ENCODE results near the gene STYXL2.

STYXL2 gene

DNA sequence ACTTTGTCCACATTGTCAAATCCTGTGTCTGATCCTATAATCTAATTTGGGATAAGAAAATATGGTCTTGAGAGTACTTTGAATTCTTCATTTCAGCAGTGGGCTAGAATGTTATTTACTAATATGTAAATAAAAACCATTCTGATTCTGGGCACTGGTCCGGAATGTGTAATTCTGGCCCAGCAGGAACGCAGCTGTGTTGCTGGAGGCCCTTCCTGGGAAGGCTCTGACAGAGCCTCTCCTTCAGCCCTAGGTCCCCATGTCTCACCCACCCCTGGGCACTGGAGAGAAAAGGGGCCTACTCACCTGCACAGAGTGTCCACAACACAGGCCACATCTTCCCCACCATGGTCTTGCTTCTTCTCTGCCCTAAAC lies 3.9 kb upstream of the STYXL2 start:
- Histone ChIP-seq H3K9me3 (ENCODE audit: control insufficient read depth, low read length) (no peaks in the 10 kb centered on the region), H3K36me3 (ENCODE audit: control insufficient read depth, insufficient read depth, low read length) (no peaks in the 10 kb centered on the region), H3K4me3 (ENCODE audit: insufficient read depth, low read depth, low read length, poor library complexity, severe bottlenecking) (peak overlapping the region; percentile 0), H3K27me3 (replicated peaks; ENCODE audit: control insufficient read depth, insufficient read depth, low read length, poor library complexity, severe bottlenecking) (no peaks in the 10 kb centered on the region), H3K4me1 (ENCODE audit: control insufficient read depth, insufficient read depth, low read length, poor library complexity, severe bottlenecking) (peaks cover 13% of the 10 kb centered on the region), H3K27ac (ENCODE audit: insufficient read depth, low read length, poor library complexity, severe bottlenecking) (peak overlapping the region; percentile 50)
- no peak for DNase-seq

DNA sequence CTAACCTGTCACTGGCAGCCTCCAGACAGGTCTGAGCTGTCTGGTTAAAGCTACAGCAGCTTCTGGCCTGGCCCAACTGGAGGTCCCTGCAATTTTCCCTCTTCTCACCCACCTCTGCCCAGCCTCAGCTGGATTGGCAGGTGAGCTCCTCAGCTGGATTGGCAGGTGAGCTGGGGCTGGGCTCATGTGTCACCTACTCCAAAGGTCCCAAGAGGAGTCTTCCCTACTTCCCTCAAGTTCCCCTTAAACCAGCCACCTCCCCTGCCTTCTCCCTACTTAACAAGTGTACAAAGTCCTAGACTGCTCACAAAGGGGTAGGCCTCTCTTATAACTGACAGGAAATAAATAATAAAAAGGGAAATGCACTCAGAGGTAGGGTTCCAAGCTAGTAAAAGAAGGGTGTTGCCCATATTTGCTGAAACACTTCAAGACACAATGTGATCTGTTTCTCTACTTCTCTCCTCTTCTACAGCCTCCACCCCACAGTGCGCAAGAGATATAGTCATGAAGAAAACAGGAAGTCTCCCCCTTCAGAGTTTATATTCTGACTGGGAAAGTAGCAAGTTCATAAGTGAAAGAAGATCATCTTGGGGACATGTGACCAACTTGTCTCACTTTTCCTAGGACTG lies 3.4 kb upstream of the STYXL2 start, which contains the start of gene GPA33:
GPA33 (minus strand) TSS at position 64 of the 629 bp plus-strand sequence. CDS start 90 bp downstream, outside the sequence.
- Histone ChIP-seq H3K27ac (ENCODE audit: insufficient read depth, low read length, poor library complexity, severe bottlenecking) (peak within 1 kb of the TSS; percentile 50), H3K4me1 (ENCODE audit: control insufficient read depth, insufficient read depth, low read length, poor library complexity, severe bottlenecking) (peaks cover 13% of the 10 kb centered on the region), H3K4me3 (ENCODE audit: insufficient read depth, low read depth, low read length, poor library complexity, severe bottlenecking) (peak within 1 kb of the TSS; percentile 0), H3K36me3 (ENCODE audit: control insufficient read depth, insufficient read depth, low read length) (no peaks in the 10 kb centered on the region), H3K27me3 (replicated peaks; ENCODE audit: control insufficient read depth, insufficient read depth, low read length, poor library complexity, severe bottlenecking) (no peaks in the 10 kb centered on the region), H3K9me3 (ENCODE audit: control insufficient read depth, low read length) (no peaks in the 10 kb centered on the region)
- no peak for DNase-seq

DNA sequence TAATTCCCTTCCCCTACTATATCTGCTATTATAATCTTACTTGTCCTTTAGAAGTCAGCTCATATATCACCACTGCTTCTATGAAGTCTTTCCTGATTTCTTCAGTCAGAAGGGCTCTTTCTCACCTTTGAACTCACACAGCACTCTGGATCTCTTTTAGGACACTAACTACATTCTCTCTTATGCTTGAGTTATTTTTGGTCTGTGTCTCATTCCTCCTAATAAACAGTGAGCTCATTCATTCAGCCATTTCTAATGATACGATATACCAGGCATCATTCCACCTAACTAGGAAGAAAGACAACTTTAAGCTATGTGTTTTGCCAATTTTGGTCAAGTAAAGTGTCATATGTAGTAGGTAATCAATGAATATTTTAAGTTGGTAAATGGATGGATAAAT lies 1.2 kb upstream of the STYXL2 start:
- Histone ChIP-seq H3K27ac (ENCODE audit: insufficient read depth, low read length, poor library complexity, severe bottlenecking) (no peak overlapping the region), H3K9me3 (ENCODE audit: control insufficient read depth, low read length) (no peaks in the 10 kb centered on the region), H3K4me3 (ENCODE audit: insufficient read depth, low read depth, low read length, poor library complexity, severe bottlenecking) (no peak overlapping the region), H3K36me3 (ENCODE audit: control insufficient read depth, insufficient read depth, low read length) (no peaks in the 10 kb centered on the region), H3K4me1 (ENCODE audit: control insufficient read depth, insufficient read depth, low read length, poor library complexity, severe bottlenecking) (peaks cover 13% of the 10 kb centered on the region), H3K27me3 (replicated peaks; ENCODE audit: control insufficient read depth, insufficient read depth, low read length, poor library complexity, severe bottlenecking) (no peaks in the 10 kb centered on the region)
- no peak for DNase-seq

DNA sequence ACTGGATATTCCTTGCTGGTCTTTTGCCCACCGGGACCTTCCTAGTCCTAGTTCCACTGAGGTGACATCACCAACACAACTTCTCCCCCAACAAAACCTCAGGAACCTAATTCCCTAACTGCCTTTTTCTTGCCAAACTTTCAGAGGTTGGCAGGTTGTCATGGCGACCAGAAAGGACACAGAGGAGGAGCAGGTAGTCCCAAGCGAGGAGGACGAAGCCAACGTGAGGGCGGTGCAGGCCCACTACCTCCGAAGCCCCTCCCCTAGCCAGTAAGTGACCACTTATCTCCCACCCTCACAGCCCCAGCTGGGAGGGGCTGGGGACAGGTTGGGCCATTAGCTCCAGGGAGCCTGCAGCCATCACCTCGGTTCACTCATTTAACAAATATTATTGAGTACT lies 815 bp downstream of the STYXL2 start:
- Histone ChIP-seq H3K4me1 (ENCODE audit: control insufficient read depth, insufficient read depth, low read length, poor library complexity, severe bottlenecking) (peaks cover 10% of the 10 kb centered on the region), H3K36me3 (ENCODE audit: control insufficient read depth, insufficient read depth, low read length) (no peaks in the 10 kb centered on the region), H3K27ac (ENCODE audit: insufficient read depth, low read length, poor library complexity, severe bottlenecking) (no peak overlapping the region), H3K27me3 (replicated peaks; ENCODE audit: control insufficient read depth, insufficient read depth, low read length, poor library complexity, severe bottlenecking) (no peaks in the 10 kb centered on the region), H3K4me3 (ENCODE audit: insufficient read depth, low read depth, low read length, poor library complexity, severe bottlenecking) (no peak overlapping the region), H3K9me3 (ENCODE audit: control insufficient read depth, low read length) (no peaks in the 10 kb centered on the region)
- DNase-seq = no peak

DNA sequence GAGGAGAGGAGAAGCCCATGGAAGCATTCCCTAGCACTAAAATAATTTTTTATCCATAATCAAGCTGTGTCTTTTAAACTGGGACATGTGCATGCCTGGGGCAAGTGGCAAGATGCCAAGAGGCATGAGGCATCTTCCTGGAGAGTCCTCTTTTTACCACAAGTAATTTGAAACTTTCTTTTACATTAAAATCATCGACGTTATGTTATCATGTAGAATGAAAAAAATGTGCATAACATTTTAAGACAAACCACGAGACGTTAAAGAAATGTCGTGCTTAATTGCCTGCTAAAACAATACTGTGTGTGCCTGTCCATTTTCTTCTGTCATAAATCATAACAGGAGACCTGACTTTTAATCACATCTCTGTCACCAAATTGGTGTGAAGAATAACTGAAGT lies 1.5 kb downstream of the STYXL2 start:
- H3K27me3 ChIP-seq (replicated peaks; ENCODE audit: control insufficient read depth, insufficient read depth, low read length, poor library complexity, severe bottlenecking) = no peaks in the 10 kb centered on the region
- no peak overlapping the region for H3K27ac ChIP-seq (ENCODE audit: insufficient read depth, low read length, poor library complexity, severe bottlenecking)
- DNase-seq = no peak
- H3K4me1 ChIP-seq (ENCODE audit: control insufficient read depth, insufficient read depth, low read length, poor library complexity, severe bottlenecking) = peaks cover 3% of the 10 kb centered on the region
- H3K4me3 ChIP-seq (ENCODE audit: insufficient read depth, low read depth, low read length, poor library complexity, severe bottlenecking) = no peak overlapping the region
- H3K36me3 ChIP-seq (ENCODE audit: control insufficient read depth, insufficient read depth, low read length) = no peaks in the 10 kb centered on the region
- no peaks in the 10 kb centered on the region for H3K9me3 ChIP-seq (ENCODE audit: control insufficient read depth, low read length)

DNA sequence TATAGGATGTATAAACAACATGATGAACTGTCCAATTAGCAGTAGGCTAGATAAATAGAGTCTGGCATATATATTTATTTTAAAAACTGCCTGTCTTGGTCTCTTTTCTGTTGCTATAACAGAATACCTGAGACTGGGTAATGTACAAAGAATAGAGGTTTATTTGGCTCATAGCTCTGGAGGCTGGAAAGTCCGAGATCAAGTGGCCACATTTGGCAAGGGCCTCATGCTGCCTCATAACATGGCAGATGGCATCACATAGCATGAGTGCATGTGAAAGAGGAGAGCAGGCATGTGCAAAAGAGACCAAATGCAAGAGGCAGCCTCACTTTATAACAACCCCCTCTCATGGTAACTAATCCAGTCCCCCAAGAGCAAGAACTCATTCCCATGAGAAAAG lies 6.0 kb downstream of the STYXL2 start:
- Histone ChIP-seq H3K4me1 (ENCODE audit: control insufficient read depth, insufficient read depth, low read length, poor library complexity, severe bottlenecking) (peaks cover 2% of the 10 kb centered on the region), H3K36me3 (ENCODE audit: control insufficient read depth, insufficient read depth, low read length) (no peaks in the 10 kb centered on the region), H3K4me3 (ENCODE audit: insufficient read depth, low read depth, low read length, poor library complexity, severe bottlenecking) (no peak overlapping the region), H3K27ac (ENCODE audit: insufficient read depth, low read length, poor library complexity, severe bottlenecking) (no peak overlapping the region), H3K9me3 (ENCODE audit: control insufficient read depth, low read length) (no peaks in the 10 kb centered on the region), H3K27me3 (replicated peaks; ENCODE audit: control insufficient read depth, insufficient read depth, low read length, poor library complexity, severe bottlenecking) (no peaks in the 10 kb centered on the region)
- no peak for DNase-seq

DNA sequence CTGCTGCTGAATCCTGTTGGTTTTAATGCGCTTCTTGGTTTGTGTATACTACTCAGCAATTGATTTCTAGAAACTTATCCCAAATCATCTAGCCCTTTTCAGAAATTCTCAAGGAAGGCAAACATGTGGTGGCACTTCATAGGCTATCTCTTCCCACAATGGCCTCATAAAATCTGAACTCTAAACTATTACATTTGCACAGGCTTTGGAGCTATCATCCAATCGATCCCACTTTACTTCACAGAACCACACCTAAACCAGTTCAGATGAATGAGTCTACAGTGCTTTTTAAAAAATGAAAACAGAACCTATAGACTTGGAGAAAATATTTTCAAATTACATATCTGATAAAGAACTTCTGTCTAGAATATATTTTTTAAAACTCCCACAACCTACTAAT lies 6.9 kb downstream of the STYXL2 start:
- peaks cover 2% of the 10 kb centered on the region for H3K4me1 ChIP-seq (ENCODE audit: control insufficient read depth, insufficient read depth, low read length, poor library complexity, severe bottlenecking)
- no peak overlapping the region for H3K27ac ChIP-seq (ENCODE audit: insufficient read depth, low read length, poor library complexity, severe bottlenecking)
- DNase-seq = no peak
- no peak overlapping the region for H3K4me3 ChIP-seq (ENCODE audit: insufficient read depth, low read depth, low read length, poor library complexity, severe bottlenecking)
- no peaks in the 10 kb centered on the region for H3K27me3 ChIP-seq (replicated peaks; ENCODE audit: control insufficient read depth, insufficient read depth, low read length, poor library complexity, severe bottlenecking)
- H3K36me3 ChIP-seq (ENCODE audit: control insufficient read depth, insufficient read depth, low read length) = no peaks in the 10 kb centered on the region
- no peaks in the 10 kb centered on the region for H3K9me3 ChIP-seq (ENCODE audit: control insufficient read depth, low read length)

DNA sequence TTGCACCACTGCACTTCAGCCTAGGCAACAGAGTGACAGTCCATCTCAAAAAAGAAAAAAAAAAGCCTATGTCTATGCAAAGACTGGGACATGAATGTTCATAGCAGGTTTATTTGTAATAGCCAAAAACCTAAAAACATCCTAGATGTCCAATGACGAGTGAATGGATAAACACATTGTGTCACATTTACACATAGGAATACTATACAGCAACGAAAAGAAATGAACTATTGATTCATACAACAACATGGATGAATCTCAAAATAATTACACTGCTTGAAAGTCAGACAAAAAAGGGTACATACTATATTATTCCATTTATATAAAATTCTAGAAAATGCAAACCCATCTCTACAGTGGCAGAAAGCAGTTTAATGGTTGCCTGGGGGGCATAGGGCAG lies 7.9 kb downstream of the STYXL2 start:
- no peak for DNase-seq
- no peak overlapping the region for H3K27ac ChIP-seq (ENCODE audit: insufficient read depth, low read length, poor library complexity, severe bottlenecking)
- no peaks in the 10 kb centered on the region for H3K9me3 ChIP-seq (ENCODE audit: control insufficient read depth, low read length)
- H3K4me3 ChIP-seq (ENCODE audit: insufficient read depth, low read depth, low read length, poor library complexity, severe bottlenecking) = no peak overlapping the region
- no peaks in the 10 kb centered on the region for H3K36me3 ChIP-seq (ENCODE audit: control insufficient read depth, insufficient read depth, low read length)
- H3K4me1 ChIP-seq (ENCODE audit: control insufficient read depth, insufficient read depth, low read length, poor library complexity, severe bottlenecking) = peaks cover 2% of the 10 kb centered on the region
- H3K27me3 ChIP-seq (replicated peaks; ENCODE audit: control insufficient read depth, insufficient read depth, low read length, poor library complexity, severe bottlenecking) = no peaks in the 10 kb centered on the region

DNA sequence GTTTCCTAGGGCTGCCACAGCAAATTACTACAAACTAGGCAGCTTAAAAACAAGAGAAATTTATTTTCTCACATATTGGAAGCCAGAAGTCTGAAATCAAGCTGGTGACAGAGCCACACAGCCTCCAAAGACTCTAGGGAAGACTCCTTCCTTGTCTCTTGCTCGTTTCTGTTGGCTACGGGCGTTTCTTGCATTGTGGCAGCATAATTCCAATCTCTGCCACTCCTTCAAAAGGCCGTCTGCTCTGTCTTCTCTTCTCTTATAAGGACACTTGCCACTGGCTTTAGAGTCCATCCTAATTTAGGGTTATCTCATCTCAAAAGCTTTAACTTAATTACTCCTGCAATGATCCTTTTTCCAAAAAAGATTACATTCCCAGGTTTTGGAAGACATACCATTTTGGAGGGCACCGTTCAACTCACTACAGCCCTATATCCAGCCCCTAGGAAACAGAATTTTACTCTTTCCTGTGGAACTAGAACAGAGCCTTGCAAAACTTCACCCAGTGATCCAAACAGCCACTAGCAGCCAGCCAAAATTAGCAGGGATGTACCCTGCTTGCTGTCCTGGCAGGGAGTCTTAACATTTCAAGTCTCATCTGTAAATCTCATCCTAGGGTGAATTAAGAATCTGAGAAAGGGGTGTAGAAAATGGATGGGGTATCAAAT lies 9.2 kb downstream of the STYXL2 start:
- H3K4me1 ChIP-seq (ENCODE audit: control insufficient read depth, insufficient read depth, low read length, poor library complexity, severe bottlenecking) = peaks cover 2% of the 10 kb centered on the region
- no peaks in the 10 kb centered on the region for H3K27me3 ChIP-seq (replicated peaks; ENCODE audit: control insufficient read depth, insufficient read depth, low read length, poor library complexity, severe bottlenecking)
- no peak overlapping the region for H3K27ac ChIP-seq (ENCODE audit: insufficient read depth, low read length, poor library complexity, severe bottlenecking)
- no peak for DNase-seq
- no peaks in the 10 kb centered on the region for H3K36me3 ChIP-seq (ENCODE audit: control insufficient read depth, insufficient read depth, low read length)
- no peak overlapping the region for H3K4me3 ChIP-seq (ENCODE audit: insufficient read depth, low read depth, low read length, poor library complexity, severe bottlenecking)
- H3K9me3 ChIP-seq (ENCODE audit: control insufficient read depth, low read length) = no peaks in the 10 kb centered on the region

DNA sequence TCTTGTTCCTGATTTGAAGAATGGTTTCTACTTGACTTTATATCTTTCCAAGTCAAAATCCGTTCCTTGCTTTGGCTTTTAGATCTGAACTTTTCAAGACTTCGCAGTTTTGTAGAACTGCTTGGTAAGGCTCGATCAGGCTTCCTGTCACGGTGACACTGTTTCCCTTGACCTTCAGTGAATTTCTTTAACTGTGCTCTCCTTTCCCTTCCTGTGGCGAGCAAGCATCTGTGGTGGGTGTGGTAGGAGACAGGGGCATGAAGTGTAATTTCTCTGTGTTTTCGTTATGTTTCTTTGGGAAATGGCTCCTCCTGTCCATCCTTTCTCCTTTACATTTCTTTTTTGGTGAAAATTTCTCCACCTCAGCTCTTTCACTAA lies 10.4 kb downstream of the STYXL2 start:
- Histone ChIP-seq H3K4me1 (ENCODE audit: control insufficient read depth, insufficient read depth, low read length, poor library complexity, severe bottlenecking) (peaks cover 8% of the 10 kb centered on the region), H3K27me3 (replicated peaks; ENCODE audit: control insufficient read depth, insufficient read depth, low read length, poor library complexity, severe bottlenecking) (no peaks in the 10 kb centered on the region), H3K9me3 (ENCODE audit: control insufficient read depth, low read length) (no peaks in the 10 kb centered on the region), H3K36me3 (ENCODE audit: control insufficient read depth, insufficient read depth, low read length) (no peaks in the 10 kb centered on the region), H3K4me3 (ENCODE audit: insufficient read depth, low read depth, low read length, poor library complexity, severe bottlenecking) (no peak overlapping the region), H3K27ac (ENCODE audit: insufficient read depth, low read length, poor library complexity, severe bottlenecking) (no peak overlapping the region)
- no peak for DNase-seq
